ENCODE results near the gene LEMD2.
A peak's percentile ranks its signal among the peaks of the same experiment; 100 is the strongest.

Gene LEMD2

GRCh38 chr6:33776764-33777163 is 12.2 kb downstream of the LEMD2 start:
- DNase-seq (ENCODE audit: low read depth in 2 of 2, low spot score in 1 of 2): no peak

- no peak for DNase-seq (ENCODE audit: low read depth in 2 of 2, low spot score in 1 of 2)
Observed at GRCh38 chr6:33776186-33776585, 12.7 kb downstream of the LEMD2 start.

DNA sequence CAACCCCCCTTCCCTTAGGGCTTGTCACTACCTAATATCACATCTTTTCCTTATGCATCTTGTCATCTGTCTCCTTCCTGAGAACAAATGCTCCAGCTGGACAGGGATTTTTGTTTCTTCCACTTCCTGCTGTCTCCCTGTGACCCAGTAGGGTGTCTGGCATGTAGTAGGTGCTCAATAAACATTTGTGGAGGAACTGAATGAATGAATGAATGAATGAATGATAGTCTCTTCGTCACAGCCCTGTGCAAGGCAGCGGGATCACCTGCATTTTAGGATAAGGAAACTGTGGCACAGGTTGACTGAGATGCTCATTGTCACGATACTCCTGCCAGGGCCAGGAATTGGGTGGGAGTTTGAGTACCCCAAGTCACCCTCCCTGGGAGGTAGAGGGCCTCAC is 14.2 kb downstream of the LEMD2 start:
- DNase-seq (ENCODE audit: low read depth in 2 of 2, low spot score in 1 of 2): no peak

GRCh38 chr6:33772902-33773472 is 15.9 kb downstream of the LEMD2 start:
- DNase-seq (ENCODE audit: low read depth in 2 of 2, low spot score in 1 of 2): no peak

- DNase-seq (ENCODE audit: low read depth in 2 of 2, low spot score in 1 of 2): no peak
Observed at GRCh38 chr6:33772082-33772830, 16.7 kb downstream of the LEMD2 start.

- DNase-seq (ENCODE audit: low read depth in 2 of 2, low spot score in 1 of 2): peak; percentile 12 to 30
Observed at GRCh38 chr6:33771146-33772081, 17.5 kb downstream of the LEMD2 start.

DNA sequence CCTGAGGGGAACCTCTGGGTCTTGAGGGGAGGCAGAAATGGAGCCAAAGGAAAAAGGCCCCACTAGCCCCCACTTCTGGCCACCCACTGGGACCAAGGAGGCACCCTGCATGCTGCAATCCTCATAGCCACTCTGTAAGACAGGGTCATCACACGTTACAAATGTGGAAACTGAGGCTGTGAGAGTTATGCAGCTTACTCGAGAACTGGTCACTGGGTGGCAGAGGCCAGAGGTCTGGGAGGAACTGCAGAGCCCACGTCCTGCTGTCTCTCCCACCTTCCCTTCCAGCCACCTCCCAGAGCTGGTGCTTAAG is 18.1 kb downstream of the LEMD2 start:
- DNase-seq (ENCODE audit: low read depth in 2 of 2, low spot score in 1 of 2): no peak

DNA sequence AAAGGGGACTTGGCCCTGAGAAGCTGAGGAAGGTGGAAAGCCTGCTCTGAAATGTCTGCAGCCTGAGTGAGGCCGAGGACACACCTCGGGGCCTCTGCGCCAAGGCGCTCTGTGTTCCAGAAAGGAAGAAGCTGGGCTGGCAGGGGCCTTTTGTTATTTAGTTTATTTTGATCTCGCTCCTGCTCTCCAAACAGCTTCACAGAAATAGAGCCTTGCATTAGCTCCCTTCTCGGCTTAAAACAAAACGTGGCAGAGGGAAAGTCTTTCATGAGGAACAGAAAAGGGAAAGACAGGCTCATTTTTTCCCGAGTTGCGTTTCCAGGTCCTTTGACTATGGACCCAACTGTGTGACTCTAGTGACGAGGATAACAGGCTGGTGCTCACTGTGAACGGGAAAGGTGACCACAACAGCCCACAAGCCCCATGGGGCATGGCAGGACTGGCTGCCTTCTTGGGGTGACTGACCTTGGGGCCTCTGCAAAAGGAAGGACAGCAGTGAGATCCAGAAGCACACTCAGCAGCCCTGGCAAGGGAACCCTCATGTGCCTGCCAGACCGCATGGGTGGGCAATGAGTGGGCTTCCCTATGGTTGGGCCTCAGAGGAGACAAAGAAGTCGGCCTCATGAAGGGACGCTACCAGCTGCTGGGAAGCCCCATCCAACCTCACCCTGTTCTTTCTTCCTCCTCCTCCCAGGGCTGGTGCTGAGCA is 18.7 kb downstream of the LEMD2 start:
- DNase-seq (ENCODE audit: low read depth in 2 of 2, low spot score in 1 of 2): no peak

DNA sequence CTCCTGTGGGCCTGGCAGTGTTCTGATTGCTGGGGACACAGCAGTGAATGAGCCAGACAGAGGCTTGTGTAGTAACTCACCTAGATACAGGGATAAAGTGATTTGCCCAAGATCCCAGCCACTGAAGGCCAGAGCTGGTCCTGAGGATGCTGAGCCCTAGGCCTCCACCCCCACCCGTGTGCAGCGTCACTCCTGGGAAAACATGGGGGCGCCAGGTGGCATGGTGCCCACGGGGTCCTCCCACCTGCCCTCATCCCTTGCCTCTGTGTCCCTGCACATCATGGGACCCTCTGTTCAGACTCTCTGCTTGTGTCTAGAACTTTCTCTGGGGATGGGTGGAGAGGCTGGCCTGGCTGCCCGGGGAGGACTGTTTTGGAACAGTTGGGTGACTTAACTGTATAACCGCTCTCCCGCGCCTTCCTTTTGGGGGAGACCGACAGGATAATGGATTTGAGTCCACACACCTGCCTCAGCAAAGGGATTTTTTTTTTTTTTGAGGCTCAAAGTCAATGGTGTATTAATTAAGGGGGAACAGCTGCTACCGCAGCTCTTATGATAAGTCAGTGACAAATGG is 19.6 kb downstream of the LEMD2 start:
- DNase-seq (ENCODE audit: low read depth in 2 of 2, low spot score in 1 of 2): no peak

DNA sequence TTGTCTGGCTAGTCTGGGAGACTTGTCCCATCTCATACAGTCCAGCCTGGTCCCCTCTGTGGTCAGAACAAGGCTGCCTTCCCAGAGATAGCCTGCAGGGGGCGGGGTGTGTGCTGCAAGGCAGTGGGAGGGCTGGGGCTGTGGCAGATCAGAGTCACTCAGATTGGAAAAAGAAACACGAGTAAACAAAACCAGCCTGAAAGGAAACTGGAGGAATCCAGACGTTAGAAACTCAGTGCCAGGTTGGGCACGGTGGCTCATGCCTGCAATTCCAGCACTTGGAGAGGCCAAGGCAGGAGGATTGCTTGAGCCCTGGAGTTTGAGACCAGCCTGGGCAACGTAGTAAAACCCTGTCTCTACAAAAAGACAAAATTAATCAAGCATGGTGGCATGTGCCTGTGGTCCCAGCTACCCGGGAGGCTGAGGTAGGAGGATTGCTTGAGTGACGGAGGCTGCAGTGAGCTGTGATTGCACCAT is 20.2 kb downstream of the LEMD2 start:
- DNase-seq (ENCODE audit: low read depth in 2 of 2, low spot score in 1 of 2): peak; percentile 33 to 37

DNA sequence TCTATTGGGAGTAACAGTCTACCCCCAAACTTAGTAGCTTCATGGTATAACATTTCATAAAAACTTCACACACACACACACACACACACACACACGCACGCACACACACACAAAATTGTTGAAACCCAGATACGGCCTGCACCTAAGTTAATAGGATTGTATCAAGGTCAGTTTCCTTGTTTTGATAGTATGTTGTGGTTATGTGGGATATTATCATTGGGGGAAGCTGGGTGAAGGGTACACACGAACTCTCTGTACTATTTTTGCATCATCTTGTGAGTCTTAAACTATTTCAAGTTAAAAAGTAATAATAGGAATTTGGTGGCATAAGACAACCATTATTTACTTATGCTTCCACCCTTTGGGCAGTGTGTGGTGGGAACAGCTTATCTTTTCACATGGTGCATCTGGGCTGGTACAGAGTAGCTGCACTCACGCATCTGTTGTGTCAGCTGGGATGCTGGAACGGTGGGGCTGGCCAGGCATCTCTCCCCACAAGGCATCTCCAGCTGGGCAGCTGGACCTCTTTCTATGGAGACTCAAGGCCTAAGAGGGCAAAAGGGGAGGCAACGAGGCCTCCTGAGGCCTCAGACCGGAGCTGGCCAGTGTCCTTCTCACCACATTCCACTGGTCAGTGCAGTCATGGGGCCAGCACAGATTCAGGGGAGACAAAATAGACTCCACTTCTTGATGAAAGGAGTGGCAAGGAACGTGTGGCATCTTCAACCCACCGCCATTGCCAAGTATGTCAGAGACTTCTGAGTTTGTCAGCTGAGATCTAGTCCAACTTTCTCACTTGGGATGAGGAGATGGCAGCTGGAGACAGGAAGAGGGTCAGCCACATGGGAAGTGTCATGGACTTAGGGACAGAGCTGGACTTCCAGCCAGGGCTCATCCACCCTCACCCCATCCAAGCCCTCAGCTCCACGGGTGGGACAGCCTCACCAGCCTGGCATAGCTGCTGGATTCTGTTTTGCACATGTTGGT is 21.7 kb downstream of the LEMD2 start:
- no peak for DNase-seq (ENCODE audit: low read depth in 2 of 2, low spot score in 1 of 2)

- DNase-seq (ENCODE audit: low read depth in 2 of 2, low spot score in 1 of 2): no peak
Observed at GRCh38 chr6:33765368-33765767, 23.6 kb downstream of the LEMD2 start.

- DNase-seq (ENCODE audit: low read depth in 2 of 2, low spot score in 1 of 2): no peak
Observed at GRCh38 chr6:33764036-33764435, 24.9 kb downstream of the LEMD2 start.

DNA sequence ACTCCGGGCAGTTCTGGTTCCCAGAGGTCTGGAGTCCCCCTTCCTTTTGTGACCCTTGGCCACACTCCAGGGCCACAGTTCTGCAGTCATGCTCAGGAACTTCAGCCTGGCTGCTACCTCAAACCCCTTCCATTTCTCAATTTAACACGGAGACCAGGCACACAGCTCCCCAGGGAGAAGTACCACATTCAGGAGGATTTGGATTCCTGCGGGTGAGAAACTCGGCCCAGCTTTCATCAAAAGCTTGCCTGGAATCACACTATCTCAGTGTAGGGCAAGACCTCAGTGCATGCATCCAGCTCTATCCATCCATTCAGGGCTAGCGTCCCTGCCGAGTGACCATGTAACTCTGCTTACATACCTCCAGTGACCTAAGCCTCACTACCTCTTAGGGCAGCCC is 25.4 kb downstream of the LEMD2 start:
- no peak for DNase-seq (ENCODE audit: low read depth in 2 of 2, low spot score in 1 of 2)

GRCh38 chr6:33762713-33763112 is 26.2 kb downstream of the LEMD2 start:
- DNase-seq (ENCODE audit: low read depth in 2 of 2, low spot score in 1 of 2): no peak

- DNase-seq (ENCODE audit: low read depth in 2 of 2, low spot score in 1 of 2): no peak
Observed at GRCh38 chr6:33761922-33762629, 26.9 kb downstream of the LEMD2 start.

- no peak for DNase-seq (ENCODE audit: low read depth in 2 of 2, low spot score in 1 of 2)
Observed at GRCh38 chr6:33761581-33761921, 27.4 kb downstream of the LEMD2 start.

GRCh38 chr6:33759887-33760629 is 28.9 kb downstream of the LEMD2 start:
- DNase-seq (ENCODE audit: low read depth in 2 of 2, low spot score in 1 of 2): no peak

GRCh38 chr6:33758815-33759216 is 30.1 kb downstream of the LEMD2 start:
- no peak for DNase-seq (ENCODE audit: low read depth in 2 of 2, low spot score in 1 of 2)

All from stimulated activated CD8-positive, alpha-beta memory T cell treated with anti-CD3 and anti-CD28 coated beads, Interleukin-4, amount 100 ng/mL, for 4 hours (primary cell).